HepG2 (cell line): ENCODE measurements around the gene ATP2A3. TPM values are rescaled to one million over a fixed set of nuclear protein-coding genes. Genes with fewer than 3 reads are reported as not detected.

ENCODE experiments used
- ATAC-seq: fragments of 200-7000 bp; cut with Tn5 transposase; 3 replicates; pipeline ENCODE4 v1.9.1; 2020; ENCODE audit warnings: mild to moderate bottlenecking, moderate library complexity
- BruUV-seq: library from RNA; stranded (reverse); fragments of 400-500 nt; replicated peaks from 2 replicates; lab custom pipeline; 2021; lab: Mats Ljungman, UMichigan
- CTCF ChIA-PET: fragments of 300-600 bp; formaldehyde crosslinking; extraction: SDS; loops from one replicate; lab custom pipeline; 2021; ENCODE audit warnings: low total read pairs, inconsistent platforms, low intra/inter-chr PET ratio; lab: Yijun Ruan, JAX
- POLR2A ChIA-PET: fragments of 350-600 bp; sonication (Branson Sonifier 250); formaldehyde crosslinking; loops from one replicate; lab custom pipeline; 2020; ENCODE audit warnings: antibody characterized with exemption, inconsistent platforms; lab: Yijun Ruan, JAX
- DNase-seq: peaks from one replicate; pipeline ENCODE4 v3.0.0-alpha.2; 2015; ENCODE audit warnings: low spot score
- FAIRE-seq: peaks from 3 replicates; lab custom pipeline; 2011; peaks lifted over from hg19 to GRCh38; lab: Jason Lieb, UNC
- H2AFZ ChIP-seq: one replicate; pipeline ENCODE4 v1.6.1; 2011; ENCODE audit warnings: low read length, inconsistent platforms
- H3K27ac ChIP-seq: fragments of 300-600 bp; 3 replicates; pipeline ENCODE4 v1.8.0; 2011; ENCODE audit warnings: mixed run types, mild to moderate bottlenecking, mixed read lengths, low read length, inconsistent platforms; ENCODE audit not compliant: insufficient read depth; ENCODE audit errors: extremely low read length
- H3K27me3 ChIP-seq, 2 experiments: fragments of 200-600 bp in 1 of 2; 2 replicates in 1 of 2; 3 replicates in 1 of 2; pipeline versions ENCODE4 v1.6.0 to v1.8.0; 2011; ENCODE audit warnings: low read length in 2 of 2, mild to moderate bottlenecking in 2 of 2, moderate library complexity in 2 of 2, inconsistent platforms in 1 of 2; ENCODE audit not compliant: insufficient read depth in 2 of 2, control insufficient read depth in 1 of 2
- H3K36me3 ChIP-seq, 2 experiments: fragments of 200-600 bp in 1 of 2; replicated peaks in 1 of 2; 2 replicates in 1 of 2; 3 replicates in 1 of 2; pipeline versions ENCODE4 v1.5.1 to v1.8.0; 2011; ENCODE audit warnings: low read length in 2 of 2, inconsistent platforms in 1 of 2; ENCODE audit not compliant: insufficient read depth in 2 of 2, control insufficient read depth in 1 of 2
- H3K4me1 ChIP-seq: 2 replicates; pipeline ENCODE4 v1.5.1; 2012; ENCODE audit warnings: low read length, inconsistent platforms; ENCODE audit not compliant: insufficient read depth
- H3K4me2 ChIP-seq: 2 replicates; pipeline ENCODE4 v1.6.0; 2011; ENCODE audit warnings: low read depth, low read length, inconsistent platforms
- H3K4me3 ChIP-seq, 3 experiments: fragments of 200-600 bp in 1 of 3; sonication (generic), shearing (Covaris generic) in 1 of 3; replicated peaks in 1 of 3; 2 replicates each; pipeline ENCODE4 v1.5.1; 2011 to 2016; ENCODE audit warnings: low read length in 3 of 3, inconsistent platforms in 2 of 3, low read depth in 2 of 3, mild to moderate bottlenecking in 2 of 3, control low read depth in 1 of 3, mixed read lengths in 1 of 3; ENCODE audit not compliant: insufficient read depth in 1 of 3
- H3K79me2 ChIP-seq: one replicate; pipeline ENCODE4 v1.6.1; 2011; ENCODE audit warnings: low read length, inconsistent platforms; ENCODE audit not compliant: insufficient read depth
- H3K9ac ChIP-seq: 2 replicates; pipeline ENCODE4 v1.6.0; 2011; ENCODE audit warnings: mild to moderate bottlenecking, low read depth, low read length, inconsistent platforms; ENCODE audit not compliant: insufficient read depth
- H3K9me3 ChIP-seq: 2 replicates; pipeline ENCODE4 v1.5.1; 2012; ENCODE audit warnings: mild to moderate bottlenecking, low read length
- H4K20me1 ChIP-seq: 2 replicates; pipeline ENCODE4 v1.6.0; 2011; ENCODE audit warnings: inconsistent platforms, mild to moderate bottlenecking, low read length, moderate library complexity; ENCODE audit not compliant: insufficient read depth
- BCL6 ChIP-seq: IDR thresholded peaks from 2 replicates; pipeline ENCODE4 v1.6.1; 2016; ENCODE audit warnings: missing genetic modification reagents, missing compliant biosample characterization
- HNRNPLL ChIP-seq: fragments of 200-400 bp; formaldehyde crosslinking; IDR thresholded peaks from 2 replicates; pipeline ENCODE4 v1.6.1; 2017; ENCODE audit warnings: mild to moderate bottlenecking, low read depth, low read length; ENCODE audit not compliant: poor library complexity, severe bottlenecking
- MEF2D ChIP-seq: sonication (generic); formaldehyde crosslinking; IDR thresholded peaks from 2 replicates; pipeline ENCODE4 v1.5.1; 2020; ENCODE audit warnings: mild to moderate bottlenecking, missing genetic modification reagents
- NR2F1 ChIP-seq, 2 experiments: fragments of 450-650 bp in 1 of 2; formaldehyde crosslinking in 1 of 2; IDR thresholded peaks; 2 replicates each; pipeline versions ENCODE4 v1.5.0 to v1.6.1; 2016 to 2020; ENCODE audit warnings: mild to moderate bottlenecking in 1 of 2, missing compliant biosample characterization in 1 of 2, missing genetic modification reagents in 1 of 2, moderate library complexity in 1 of 2
- SMAD9 ChIP-seq: sonication (generic); formaldehyde crosslinking; IDR thresholded peaks from 2 replicates; pipeline ENCODE4 v1.5.1; 2020; ENCODE audit warnings: mild to moderate bottlenecking, missing genetic modification reagents
- THRA ChIP-seq: sonication (generic); formaldehyde crosslinking; IDR thresholded peaks from 2 replicates; pipeline ENCODE4 v1.4.0; 2020; ENCODE audit warnings: missing genetic modification reagents, borderline replicate concordance
- ZC3H4 ChIP-seq: sonication (generic); formaldehyde crosslinking; IDR thresholded peaks from 2 replicates; pipeline ENCODE4 v1.4.0; 2020; ENCODE audit warnings: missing genetic modification reagents, borderline replicate concordance
- ZFAT ChIP-seq: sonication (generic); formaldehyde crosslinking; conservative IDR thresholded peaks from 2 replicates; pipeline ENCODE4 v1.8.1; 2023; ENCODE audit warnings: missing genetic modification reagents, inconsistent platforms
- ZNF136 ChIP-seq: sonication (generic); formaldehyde crosslinking; IDR thresholded peaks from 2 replicates; pipeline ENCODE4 v1.8.1; 2022; ENCODE audit warnings: low read depth, mild to moderate bottlenecking, moderate library complexity, missing genetic modification reagents
- ZNF234 ChIP-seq: sonication (generic); formaldehyde crosslinking; conservative IDR thresholded peaks from 2 replicates; pipeline ENCODE4 v1.5.1; 2020; ENCODE audit warnings: mild to moderate bottlenecking, missing genetic modification reagents
- ZNF337 ChIP-seq: sonication (generic); formaldehyde crosslinking; IDR thresholded peaks from 2 replicates; pipeline ENCODE4 v1.5.1; 2020; ENCODE audit warnings: missing genetic modification reagents, low read depth, mild to moderate bottlenecking, borderline replicate concordance
- ZNF484 ChIP-seq: sonication (generic); formaldehyde crosslinking; IDR thresholded peaks from 2 replicates; pipeline ENCODE4 v1.5.1; 2020; ENCODE audit warnings: mild to moderate bottlenecking, low read depth, missing genetic modification reagents, borderline replicate concordance
- WGBS: methylation state at CpG from one replicate; pipeline ENCODE4 v1.1.6; 2017; ENCODE audit warnings: low lambda C conversion rate; 5-methylcytosine and 5-hydroxymethylcytosine counted together
- in situ Hi-C: cut with HindIII; loops from 2 replicates; pipeline ENCODE4 v1.10.0; 2017; ENCODE audit warnings: low pct_unique_long_range_greater_than_20kb; ENCODE audit not compliant: extremely low pct_ligation_motif_present
- intact Hi-C: fragments of 100-400 bp; cut with micrococcal nuclease; formaldehyde crosslinking; loops from one replicate; pipeline ENCODE4 v1.10.0; 2022; ENCODE audit not compliant: unreplicated experiment
- polyA plus RNA-seq, 8 experiments: library from polyadenylated mRNA; depleted of rRNA in 3 of 8; stranded (reverse) in 7 of 8; unstranded in 1 of 8; fragments of >200 nt; fragmentation: Illumina TruSeq in 4 of 8; extraction: Trizol in 4 of 8; gene quantifications; 2 replicates each; pipeline versions ENCODE4 v1.2.1 to v1.2.3, GENCODE V29; 2011 to 2016; ENCODE audit warnings: low read depth in 4 of 8, missing spikeins in 1 of 8, mixed read lengths in 1 of 8; ENCODE audit not compliant: insufficient read depth in 1 of 8
- total RNA-seq, 5 experiments: library from RNA; depleted of rRNA; stranded (reverse); fragments of >200 nt; fragmentation: Illumina TruSeq; extraction: Trizol; gene quantifications; 2 replicates each; pipeline ENCODE4 v1.2.3, GENCODE V29; 2016; ENCODE audit warnings: low read depth in 1 of 5

The ATP2A3 gene
- total and polyA plus RNA-seq, 2 of the 13 experiments (the other 11 are each of a cell fraction or from before 2014, with no cell fraction given), result 0.07 TPM; not detected in 1

GRCh38 chr17:3904501-3904900, 59.7 kb downstream of the ATP2A3 start:
- FAIRE-seq, result no peak
- Histone ChIP-seq H3K27me3 (peaks cover 7 to 26% of the 10 kb centered on the region in 2 experiments), H3K9me3 (no peaks in the 10 kb centered on the region), H3K79me2 (no peaks in the 10 kb centered on the region), H3K36me3 (no peaks in the 10 kb centered on the region), H2AFZ (no peak overlapping the region)
- no peak; the same call in 2 of the 3 replicates for ATAC-seq
- in situ Hi-C loops, result loop anchor here (10.0 kb wide), 1 partner anchor 170 kb away; no protein-coding TSS in a partner anchor
- intact Hi-C loops, result loop anchor here (10.0 kb wide), 1 partner anchor 170 kb away; no protein-coding TSS in a partner anchor
- no peak for DNase-seq
- TF ChIP-seq ZC3H4 (no peak), HNRNPLL (no peak), ZFAT (CRISPR knock-in tag) (no peak), ZNF234 (no peak), NR2F1 (CRISPR knock-in tag; IDR thresholded peaks at IDR 0.05) (no peak), ZNF337 (no peak), SMAD9 (CRISPR knock-in tag) (no peak), ZNF484 (no peak), ZNF136 (no peak), BCL6 (no peak), MEF2D (CRISPR knock-in tag) (no peak), THRA (no peak)
- TF ChIP-seq, all 625 proteins: peak for 0
- Histone ChIP-seq H3K27ac (no peak overlapping the region), H4K20me1 (no peaks in the 10 kb centered on the region), H3K9ac (no peak overlapping the region), H3K4me1 (peaks cover 16% of the 10 kb centered on the region), H3K4me3 (peak overlapping the region in 1 of 3 experiments; percentile 67; a peak in 1 of 6 replicates), H3K4me2 (peak overlapping the region; percentile 77)
- no TSS peak for BruUV-seq
- WGBS, result 66% methylated on average over 7 of the region's 15 CpGs
- CTCF ChIA-PET, result no interaction called here
- POLR2A ChIA-PET, result interaction anchor here (0.8 to 3.9 kb wide), 7 partner anchors 9 to 239 kb away, joined by 4 to 47 read pairs (median 5); partner anchors contain the start of genes CAMKK1, CYB5D2, NCBP3 and ZZEF1
